GM10248 (cell line): ENCODE data around the gene SLC22A23.

Experiments
- CTCF ChIA-PET: fragments of 300-600 bp; sonication (Branson Sonifier 250); formaldehyde crosslinking; extraction: SDS; loops from one replicate; lab custom pipeline; 2021; ENCODE audit warnings: antibody characterized with exemption; lab: Yijun Ruan, JAX
- POLR2A ChIA-PET: fragments of 350-650 bp; sonication (Branson Sonifier 250); formaldehyde crosslinking; extraction: SDS; loops from one replicate; lab custom pipeline; 2020; ENCODE audit warnings: antibody characterized with exemption; lab: Yijun Ruan, JAX
- DNase-seq: peaks from one replicate; pipeline ENCODE4 v3.0.0; 2012; ENCODE audit errors: extremely low spot score
- TF ChIP-seq, protein P1 (sequence below): IDR thresholded peaks from 2 replicates; pipeline ENCODE4 v1.5.1; 2012; ENCODE audit warnings: mild to moderate bottlenecking, low read depth; ENCODE audit errors: extremely low read depth, missing control alignments, control extremely low read depth

The SLC22A23 gene

GRCh38 chr6:3393836-3394202 is 63.0 kb downstream of the SLC22A23 start:
- ChIA-PET CTCF (interaction anchor here (1.0 kb wide), 1 partner anchor 30 kb away, joined by 3 read pairs; no protein-coding TSS in a partner anchor), POLR2A (no interaction called here)
- TF ChIP-seq, protein P1, sequence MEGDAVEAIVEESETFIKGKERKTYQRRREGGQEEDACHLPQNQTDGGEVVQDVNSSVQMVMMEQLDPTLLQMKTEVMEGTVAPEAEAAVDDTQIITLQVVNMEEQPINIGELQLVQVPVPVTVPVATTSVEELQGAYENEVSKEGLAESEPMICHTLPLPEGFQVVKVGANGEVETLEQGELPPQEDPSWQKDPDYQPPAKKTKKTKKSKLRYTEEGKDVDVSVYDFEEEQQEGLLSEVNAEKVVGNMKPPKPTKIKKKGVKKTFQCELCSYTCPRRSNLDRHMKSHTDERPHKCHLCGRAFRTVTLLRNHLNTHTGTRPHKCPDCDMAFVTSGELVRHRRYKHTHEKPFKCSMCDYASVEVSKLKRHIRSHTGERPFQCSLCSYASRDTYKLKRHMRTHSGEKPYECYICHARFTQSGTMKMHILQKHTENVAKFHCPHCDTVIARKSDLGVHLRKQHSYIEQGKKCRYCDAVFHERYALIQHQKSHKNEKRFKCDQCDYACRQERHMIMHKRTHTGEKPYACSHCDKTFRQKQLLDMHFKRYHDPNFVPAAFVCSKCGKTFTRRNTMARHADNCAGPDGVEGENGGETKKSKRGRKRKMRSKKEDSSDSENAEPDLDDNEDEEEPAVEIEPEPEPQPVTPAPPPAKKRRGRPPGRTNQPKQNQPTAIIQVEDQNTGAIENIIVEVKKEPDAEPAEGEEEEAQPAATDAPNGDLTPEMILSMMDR: no peak
- no peak for DNase-seq

DNA sequence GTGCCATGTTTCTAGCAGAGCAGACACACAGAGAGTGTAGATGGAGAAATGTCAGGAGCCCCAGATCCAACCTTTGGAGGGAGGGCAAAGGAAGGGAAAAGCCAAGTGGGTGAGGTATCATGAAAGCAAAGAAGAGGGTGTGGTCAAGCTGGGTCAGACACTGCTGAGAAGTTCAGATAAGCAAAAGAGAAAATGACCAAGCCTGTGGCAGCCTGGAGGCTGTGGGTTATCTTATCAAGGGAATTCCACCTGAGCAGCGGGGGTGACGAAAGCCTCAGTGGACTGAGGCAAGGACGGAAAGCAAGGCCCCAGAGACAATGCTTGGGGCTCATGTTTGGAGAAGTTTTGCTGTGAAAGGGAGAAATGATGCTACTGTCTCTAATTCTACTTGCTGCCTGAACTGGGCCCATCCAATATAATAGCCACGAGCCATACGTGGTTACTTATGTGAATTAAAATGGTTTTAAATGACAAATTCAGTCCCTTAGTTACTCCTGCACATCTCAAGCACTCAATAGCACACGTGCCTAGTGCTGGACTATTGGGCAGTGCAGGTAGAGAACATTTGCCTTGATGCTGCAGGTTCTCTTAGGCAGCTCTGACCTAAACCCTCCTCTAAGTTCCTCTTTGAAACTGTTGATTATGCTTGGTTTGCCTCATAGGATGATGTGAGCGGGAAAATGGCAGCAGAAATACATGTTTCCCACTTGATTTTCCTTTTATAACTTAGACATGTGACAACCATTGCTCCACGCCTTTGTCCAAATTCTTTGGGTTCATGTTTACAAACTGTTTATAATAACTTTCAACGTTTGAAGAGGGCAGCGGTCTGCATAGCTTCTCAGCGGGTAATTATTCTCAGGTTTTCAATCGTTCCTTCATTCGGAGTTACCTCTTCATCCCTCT is 63.7 kb downstream of the SLC22A23 start:
- DNase-seq: no peak
- TF ChIP-seq, protein P1: no peak
- ChIA-PET POLR2A (no interaction called here), CTCF (interaction anchor here (1.0 kb wide), 2 partner anchors 11 to 29 kb away, joined by 3 read pairs; no protein-coding TSS in a partner anchor)

- ChIA-PET CTCF (interaction anchor here (1.0 kb wide), 2 partner anchors 10 to 19 kb away, joined by 3 read pairs; no protein-coding TSS in a partner anchor), POLR2A (no interaction called here)
- TF ChIP-seq, protein P1: no peak
- no peak for DNase-seq
These were observed 64.9 kb downstream of the SLC22A23 start for GRCh38 chr6:3391902-3392458.

GRCh38 chr6:3390698-3391097 is 66.2 kb downstream of the SLC22A23 start:
- TF ChIP-seq, protein P1: no peak
- CTCF ChIA-PET: interaction anchor here (1.1 to 1.5 kb wide), 2 partner anchors 17 to 341 kb away, joined by 3 to 5 read pairs; no protein-coding TSS in a partner anchor
- POLR2A ChIA-PET: no interaction called here
- no peak for DNase-seq

- ChIA-PET CTCF (interaction anchor here (0.7 to 1.6 kb wide), 3 partner anchors 19 to 342 kb away, joined by 3 to 5 read pairs (median 3); no protein-coding TSS in a partner anchor), POLR2A (interaction anchor here (1.0 kb wide), 1 partner anchor 14 kb away, joined by 3 read pairs; no protein-coding TSS in a partner anchor)
- no peak for DNase-seq
- TF ChIP-seq, protein P1: no peak
These were observed 67.3 kb downstream of the SLC22A23 start for GRCh38 chr6:3389390-3390167.

GRCh38 chr6:3388786-3389185 is 68.1 kb downstream of the SLC22A23 start:
- TF ChIP-seq, protein P1: no peak
- CTCF ChIA-PET: interaction anchor here (1.0 to 1.6 kb wide), 3 partner anchors 20 to 30 kb away, joined by 3 to 5 read pairs (median 3); no protein-coding TSS in a partner anchor
- DNase-seq: peak; percentile 55
- POLR2A ChIA-PET: interaction anchor here (1.0 kb wide), 1 partner anchor 15 kb away, joined by 3 read pairs; no protein-coding TSS in a partner anchor
